GM19438 (cell line): ENCODE measurements around the gene AGRN.
"Not testable (repeated sequence)": the region's sequence is repeated elsewhere in the genome, so short reads cannot be mapped to it uniquely, and the experiment has no call there.

ENCODE experiments used
- ATAC-seq: cut with Tn5 transposase; IDR thresholded peaks from one replicate; pipeline ENCODE4 v1.9.1; 2021; ENCODE audit warnings: low read depth; ENCODE audit not compliant: unreplicated experiment

Gene AGRN

DNA sequence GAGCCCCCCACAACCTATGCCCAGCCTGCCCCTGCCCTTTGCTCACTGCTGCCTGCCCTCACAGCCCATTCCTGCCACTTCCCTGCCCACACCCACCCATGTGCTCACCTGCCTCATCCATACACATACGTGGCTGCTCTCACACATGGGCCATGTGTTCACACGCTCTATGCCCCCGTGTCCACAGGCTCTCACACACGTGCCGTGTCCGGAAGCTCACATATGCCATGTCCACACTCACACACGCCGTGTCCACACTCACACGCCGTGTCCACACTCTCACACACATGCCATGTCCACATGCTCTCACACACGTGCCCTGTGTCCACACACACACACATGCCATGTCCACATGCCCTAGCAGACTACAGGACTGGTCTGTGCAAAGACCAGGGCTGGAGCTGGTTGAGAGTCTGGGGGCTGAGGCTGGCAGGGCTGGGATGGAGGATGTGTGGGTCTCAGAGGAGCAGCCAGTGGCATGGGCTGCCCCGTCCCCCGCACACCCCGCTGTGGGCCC, 54.8 kb downstream of the AGRN start:
- ATAC-seq, result no peak

DNA sequence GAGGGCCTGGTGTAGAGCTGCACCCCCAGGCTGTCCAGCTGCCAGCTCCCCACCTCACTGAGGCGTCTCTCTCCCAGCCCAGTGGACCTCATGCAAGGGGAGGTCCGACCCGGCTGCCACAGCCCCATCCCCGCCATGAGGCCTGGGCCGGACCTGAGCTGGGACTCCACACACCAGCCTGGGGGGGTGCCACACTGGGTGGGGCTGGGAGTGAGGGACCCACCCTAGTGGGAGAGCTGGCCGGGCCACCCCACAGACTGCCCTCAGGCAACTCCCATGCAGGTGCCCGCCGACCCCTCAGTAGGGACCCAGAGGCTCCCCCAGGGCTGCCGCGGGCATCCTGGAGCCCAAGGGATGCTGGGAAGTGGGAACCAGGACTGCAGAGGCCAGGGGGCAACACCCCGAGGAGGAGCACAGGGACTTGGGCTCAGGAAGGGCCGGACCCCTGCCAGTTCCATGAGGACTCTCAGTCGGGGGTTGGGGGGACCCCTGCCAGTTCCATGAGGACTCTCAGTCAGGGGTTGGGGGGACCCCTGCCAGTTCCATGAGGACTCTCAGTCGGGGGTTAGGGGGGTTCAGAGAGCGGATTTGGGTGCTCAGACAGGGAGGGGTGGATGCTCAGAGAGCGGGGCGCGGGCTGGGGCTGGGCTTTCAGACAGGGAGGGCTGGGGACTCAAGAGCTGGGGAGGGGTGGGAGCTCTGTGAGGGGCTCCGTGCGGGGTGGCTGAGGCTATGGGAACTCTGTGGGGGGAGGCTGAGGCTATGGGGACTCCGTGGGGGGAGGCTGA, 55.4 kb downstream of the AGRN start:
- no peak for ATAC-seq

DNA sequence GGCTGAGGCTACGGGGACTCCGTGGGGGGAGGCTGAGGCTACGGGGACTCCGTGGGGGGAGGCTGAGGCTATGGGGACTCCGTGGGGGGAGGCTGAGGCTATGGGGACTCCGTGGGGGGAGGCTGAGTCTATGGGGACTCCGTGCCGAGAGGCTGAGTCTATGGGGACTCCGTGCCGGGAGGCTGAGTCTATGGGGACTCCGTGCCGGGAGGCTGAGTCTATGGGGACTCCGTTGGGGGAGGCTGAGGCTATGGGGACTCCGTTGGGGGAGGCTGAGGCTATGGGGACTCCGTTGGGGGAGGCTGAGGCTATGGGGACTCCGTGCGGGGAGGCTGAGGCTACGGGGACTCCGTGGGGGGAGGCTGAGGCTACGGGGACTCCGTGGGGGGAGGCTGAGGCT, 57.5 kb downstream of the AGRN start:
- ATAC-seq, result not testable (repeated sequence)

DNA sequence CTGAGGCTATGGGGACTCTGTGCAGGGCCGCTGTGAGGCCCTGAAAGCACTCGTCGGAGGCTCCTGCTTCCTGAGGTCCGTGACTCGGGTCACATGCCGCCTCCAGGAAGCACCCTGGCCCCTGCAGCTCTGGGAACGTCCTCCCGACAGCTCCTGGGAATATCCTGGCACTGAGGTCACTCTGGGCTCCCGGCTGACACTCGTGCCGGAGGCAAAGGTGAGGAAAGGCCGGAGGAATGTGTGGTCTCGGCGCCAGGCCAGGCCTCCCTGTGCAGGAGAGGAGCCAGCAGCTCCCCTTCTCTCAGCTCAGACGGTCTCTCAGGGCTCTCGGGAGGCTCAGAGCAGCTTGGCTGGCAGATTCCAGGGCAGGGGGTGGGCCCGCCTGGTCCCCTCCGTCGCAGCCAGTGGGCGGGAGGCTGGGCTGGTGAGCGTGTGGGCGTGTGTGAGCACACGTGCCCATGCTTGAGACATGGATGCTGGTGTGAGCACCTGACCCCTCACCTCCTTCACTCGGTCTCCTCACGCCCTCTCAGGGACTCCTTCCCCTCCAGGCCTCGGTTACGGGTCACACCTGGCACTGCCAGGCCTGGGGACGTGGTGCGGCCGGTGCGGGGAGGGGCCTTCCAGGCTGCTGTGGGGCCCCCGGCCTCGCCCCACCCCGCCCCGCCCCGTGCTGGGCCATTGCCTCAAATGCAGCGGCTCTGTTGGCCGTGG, 59.6 kb downstream of the AGRN start:
- peak; percentile 65 for ATAC-seq

- peak; percentile 33 for ATAC-seq
Measured at GRCh38 chr1:1080122-1080757, 60.3 kb downstream of the AGRN start.

- ATAC-seq, result no peak
Measured at GRCh38 chr1:1080951-1081310, 61.0 kb downstream of the AGRN start.

GRCh38 chr1:1081311-1082238, 61.7 kb downstream of the AGRN start:
- no peak for ATAC-seq

GRCh38 chr1:1082239-1082775, 62.4 kb downstream of the AGRN start:
- no peak for ATAC-seq

DNA sequence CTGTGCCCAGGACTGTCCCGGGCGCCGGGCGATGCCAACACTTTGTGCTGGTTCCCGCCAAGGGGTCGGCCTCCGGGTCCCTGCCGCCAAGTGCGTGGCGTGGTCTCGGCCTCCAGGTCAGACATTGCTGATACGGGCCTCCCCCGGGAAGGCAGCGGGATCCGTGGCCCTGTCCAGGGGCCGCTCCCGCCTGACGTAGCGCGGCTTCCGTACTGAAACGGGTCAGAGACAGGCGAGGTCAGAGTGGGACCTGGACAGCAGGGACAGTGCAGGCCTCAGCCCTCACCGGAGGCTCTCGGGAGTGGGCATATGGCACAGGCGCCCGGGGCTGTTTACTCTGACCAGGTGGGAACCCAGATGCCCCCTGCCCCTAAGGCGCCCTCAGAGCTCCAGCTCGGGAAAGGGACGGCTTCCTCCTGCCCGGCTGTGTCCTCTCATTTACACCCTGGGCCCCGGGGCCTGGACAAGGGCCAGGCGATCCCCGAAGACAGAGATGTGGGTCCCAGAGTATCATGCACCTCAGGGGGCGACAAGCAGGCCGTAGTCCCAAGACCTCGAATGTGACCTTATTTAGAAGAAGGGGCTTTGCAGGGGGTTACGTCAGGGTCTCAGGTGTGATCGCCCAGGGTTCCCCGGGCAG, 63.0 kb downstream of the AGRN start:
- ATAC-seq, result no peak

GRCh38 chr1:1083416-1084371, 63.8 kb downstream of the AGRN start:
- no peak for ATAC-seq

DNA sequence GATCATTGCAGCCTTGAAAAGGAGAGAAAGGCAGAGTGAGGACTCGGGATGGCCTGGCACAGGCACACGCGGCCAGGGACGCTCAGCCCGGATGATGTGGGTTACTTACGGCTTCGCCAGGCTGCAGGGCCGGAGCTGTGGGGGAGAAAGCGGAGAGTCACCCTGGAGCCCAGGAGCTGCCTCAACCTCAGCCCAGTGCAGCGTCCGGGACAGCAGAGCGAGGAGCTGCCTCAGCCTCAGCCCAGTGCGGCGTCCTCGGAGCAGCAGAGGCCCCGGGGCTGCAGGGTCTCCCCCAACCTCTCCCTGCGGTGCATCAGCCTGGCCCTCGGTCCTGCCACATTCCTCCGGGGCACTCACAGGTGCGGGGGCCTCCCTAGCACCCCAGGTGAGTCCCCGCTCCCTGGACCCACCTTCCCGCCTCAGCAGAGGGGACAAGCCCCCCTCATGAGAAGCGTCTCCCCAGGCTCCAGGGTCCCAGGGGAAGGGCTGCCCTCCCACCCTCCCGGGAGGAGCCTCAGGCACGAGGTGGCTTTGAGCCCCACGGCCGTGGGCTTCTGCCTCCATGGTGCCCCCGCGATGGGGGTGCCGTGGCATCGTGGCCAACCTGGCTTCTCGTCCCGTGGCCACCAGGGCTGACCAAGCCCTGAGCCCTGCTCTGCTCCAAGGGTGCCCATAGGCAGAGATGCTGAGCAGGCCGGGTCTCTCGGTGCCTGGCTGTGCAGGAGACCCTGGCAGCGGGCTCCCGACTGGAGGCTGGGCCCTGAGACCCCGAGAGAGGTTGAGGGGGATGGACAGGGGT, 64.7 kb downstream of the AGRN start:
- no peak for ATAC-seq

- no peak for ATAC-seq
Measured at GRCh38 chr1:1085171-1085841, 65.4 kb downstream of the AGRN start.

GRCh38 chr1:1085911-1086841, 66.3 kb downstream of the AGRN start:
- ATAC-seq, result no peak

GRCh38 chr1:1086911-1087341, 67.0 kb downstream of the AGRN start:
- no peak for ATAC-seq

GRCh38 chr1:1087351-1088028, 67.6 kb downstream of the AGRN start:
- no peak for ATAC-seq
